ENCODE data around the gene ZIC1.

ZIC1 gene

DNA sequence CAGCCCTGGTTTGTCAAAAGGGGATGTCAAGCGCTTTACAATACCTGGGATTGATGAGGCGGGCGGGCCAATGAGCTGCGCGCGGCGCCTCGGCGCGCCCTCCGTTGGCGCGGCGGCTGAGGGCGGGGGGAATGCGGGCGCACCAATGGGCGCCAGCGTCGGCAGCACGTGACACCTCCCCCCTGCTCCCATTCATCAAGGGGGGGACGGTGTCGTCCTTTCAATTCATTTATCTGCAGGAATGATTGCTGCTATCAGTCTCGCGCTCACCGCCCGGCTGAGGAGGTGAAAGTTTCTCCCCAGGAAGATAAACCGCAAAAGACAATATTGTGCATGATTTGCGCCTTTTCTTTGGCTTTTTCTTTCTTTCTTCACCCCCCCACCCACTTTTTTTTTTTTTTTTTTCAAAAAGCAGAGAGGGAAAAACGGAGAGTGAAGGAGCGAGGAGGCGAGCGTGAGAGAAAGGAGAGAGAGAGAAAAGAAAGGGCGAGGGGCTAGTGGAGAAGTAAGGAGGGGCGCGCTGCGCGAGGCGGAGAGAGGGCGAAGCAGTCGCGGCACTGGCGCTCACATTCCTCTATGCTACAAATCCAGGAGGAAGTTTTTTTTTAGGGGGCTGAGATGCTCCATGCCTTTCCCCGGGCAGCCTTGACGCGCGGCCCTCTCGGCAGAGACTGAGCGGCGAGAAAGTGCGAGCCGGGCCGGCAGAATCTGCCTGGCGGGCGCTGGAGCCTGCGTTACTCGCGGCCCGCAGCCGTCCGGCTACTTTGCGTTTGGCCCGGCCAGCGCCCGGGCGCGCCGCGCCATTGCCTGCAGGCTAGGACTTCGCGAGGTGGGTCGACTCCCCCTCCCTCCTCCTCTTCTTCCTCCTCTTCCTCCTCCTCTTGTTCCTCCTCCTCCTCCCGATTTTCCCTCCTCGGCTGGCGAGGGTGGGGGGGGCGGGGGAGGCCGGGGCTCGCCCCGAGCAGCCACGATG, at the start of gene ZIC1:
Gene ZIC1 (plus strand): TSS at position 223 of the 973 bp plus-strand sequence. CDS start 748 bp downstream, at position 971.
- no peak for DNase-seq

DNA sequence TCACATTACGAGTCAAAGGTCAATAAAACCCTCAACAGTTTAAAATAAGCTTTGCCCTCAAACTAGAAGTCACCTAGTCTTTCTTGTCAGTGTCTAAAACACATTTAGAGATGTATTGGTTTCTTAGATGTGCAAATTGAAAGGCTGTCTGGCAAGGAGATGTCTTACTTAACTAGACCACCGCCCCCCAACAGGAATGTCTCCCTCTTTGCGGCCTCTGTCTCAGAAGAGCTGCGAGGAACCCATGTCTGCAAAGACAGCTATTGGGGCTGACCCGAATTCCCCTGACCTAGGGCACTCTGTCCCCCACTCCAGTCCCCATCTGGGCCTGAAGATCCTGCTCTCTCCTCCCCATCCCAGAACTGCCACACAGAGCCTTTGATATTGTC, 49.1 kb upstream of the ZIC1 start:
- DNase-seq: no peak

DNA sequence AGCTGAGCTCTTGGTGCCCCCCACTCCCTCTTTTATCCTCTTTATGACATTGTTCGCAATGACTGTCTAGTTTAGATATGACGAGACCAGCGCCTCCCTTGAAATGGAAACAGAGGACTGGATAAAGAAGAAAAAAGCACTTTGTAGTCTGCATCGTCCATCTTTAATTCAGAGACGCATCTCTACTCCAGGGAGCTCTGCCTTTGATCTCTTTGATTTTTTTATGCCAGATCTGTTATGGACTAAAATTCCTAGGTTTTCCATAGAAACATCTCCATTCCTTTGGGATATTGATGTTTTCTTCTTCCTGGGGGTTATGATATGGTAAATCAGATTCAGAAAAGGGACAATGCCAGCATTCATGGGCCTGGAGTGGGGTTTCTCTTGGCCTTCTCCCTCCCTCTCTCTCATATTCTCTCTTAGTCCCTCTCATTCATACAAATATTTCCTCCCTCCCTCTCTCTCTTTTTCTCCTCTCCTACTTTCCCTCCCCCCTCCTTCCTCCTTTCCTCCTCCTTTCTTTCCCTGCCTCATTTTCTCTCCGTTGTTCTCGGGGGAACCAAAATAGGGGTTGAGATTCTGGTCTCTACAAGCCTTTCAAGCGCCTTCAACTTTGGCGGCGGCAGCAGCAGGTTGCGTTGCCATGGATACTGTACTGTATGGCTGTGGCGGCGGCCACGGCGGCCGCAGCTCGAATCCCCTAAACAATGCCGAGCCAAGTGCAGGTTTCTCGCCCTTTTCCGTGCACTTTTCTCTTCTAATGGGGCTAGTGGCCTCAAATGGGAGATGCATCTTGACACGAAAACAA, 48.3 kb upstream of the ZIC1 start:
- no peak for DNase-seq

- no peak for DNase-seq
Measured at GRCh38 chr3:147361454-147362420, 47.4 kb upstream of the ZIC1 start.

DNA sequence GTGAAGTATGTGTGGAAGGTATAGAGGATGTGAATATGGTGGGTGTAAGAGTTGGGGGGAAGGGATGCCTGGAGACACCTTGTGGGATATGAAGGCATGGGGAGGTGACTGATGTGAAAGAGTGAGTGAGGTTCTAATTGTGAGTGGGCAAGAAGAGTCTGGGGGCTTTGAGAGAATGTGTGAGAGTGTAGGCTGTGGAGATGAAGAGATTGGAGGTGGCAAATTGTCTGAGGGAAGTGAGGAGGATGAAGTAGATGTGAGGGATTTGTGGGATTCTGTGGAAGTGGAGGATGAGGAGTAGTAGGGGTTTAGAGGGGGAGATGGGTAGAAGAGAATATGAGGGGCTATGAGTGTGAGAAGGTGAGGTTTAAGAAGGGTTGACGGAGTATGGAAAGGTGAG, 44.4 kb upstream of the ZIC1 start:
- DNase-seq: no peak

DNA sequence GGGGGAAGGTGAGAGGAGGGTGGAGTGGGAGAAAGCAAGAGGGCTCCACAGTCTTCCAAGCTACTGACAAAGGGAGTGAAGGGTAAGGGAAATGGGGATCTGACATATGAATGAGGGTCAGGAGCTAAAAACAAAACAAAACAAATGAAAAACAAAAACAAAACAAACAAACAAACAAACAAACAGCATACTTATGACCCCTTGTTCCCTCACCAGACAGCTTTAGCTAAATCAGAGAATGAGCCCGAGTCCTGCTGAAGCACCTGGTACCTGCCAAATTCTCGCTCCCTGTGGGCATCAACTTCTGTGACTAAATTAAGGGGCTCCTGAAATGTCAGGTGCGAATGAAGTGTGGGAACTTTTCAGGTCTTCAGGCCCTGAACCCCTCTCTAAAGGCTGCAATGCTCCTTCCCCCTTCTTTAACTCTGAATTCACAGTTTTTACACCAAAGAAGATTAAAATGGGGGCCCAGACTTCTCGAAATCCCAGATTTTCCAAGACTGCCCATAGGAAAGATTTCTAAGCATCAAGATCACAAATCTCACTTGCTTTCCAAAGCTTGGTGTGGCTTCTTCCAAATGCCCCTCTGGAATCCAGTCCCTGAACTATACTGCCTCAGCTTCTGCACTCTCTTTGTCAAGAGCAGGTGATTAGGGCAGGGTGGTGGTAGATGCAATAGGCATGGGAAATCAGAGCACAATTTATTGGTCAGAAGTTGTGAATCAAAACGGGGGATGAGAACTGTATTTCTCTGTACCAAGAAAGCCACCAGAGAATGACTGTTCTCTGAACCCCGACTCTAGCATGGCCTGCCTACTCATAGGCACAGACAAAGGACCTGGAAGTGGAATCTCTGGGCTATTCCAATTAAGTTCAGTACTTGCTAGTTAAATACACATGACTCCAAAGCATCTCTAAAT, 43.7 kb upstream of the ZIC1 start:
- DNase-seq: no peak

DNA sequence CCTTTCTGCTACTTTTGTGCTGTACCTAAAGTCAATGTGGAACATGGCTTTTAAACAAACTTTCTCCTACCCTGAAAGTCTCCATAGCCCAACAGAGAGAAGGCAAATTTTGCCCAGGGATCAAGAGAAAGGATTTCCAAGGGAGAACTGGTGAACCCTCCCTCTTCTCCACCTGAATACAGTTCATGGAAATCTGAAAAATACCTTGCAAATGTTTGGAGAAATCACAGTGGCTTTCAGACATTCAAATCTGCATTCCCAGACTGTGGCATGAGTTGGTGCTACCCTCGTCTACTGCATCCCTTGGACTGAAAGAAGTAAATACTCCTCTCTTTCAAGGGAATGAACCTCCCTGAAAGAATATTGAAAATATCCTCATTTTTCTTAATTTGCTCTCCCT, 41.5 kb upstream of the ZIC1 start:
- DNase-seq: no peak

DNA sequence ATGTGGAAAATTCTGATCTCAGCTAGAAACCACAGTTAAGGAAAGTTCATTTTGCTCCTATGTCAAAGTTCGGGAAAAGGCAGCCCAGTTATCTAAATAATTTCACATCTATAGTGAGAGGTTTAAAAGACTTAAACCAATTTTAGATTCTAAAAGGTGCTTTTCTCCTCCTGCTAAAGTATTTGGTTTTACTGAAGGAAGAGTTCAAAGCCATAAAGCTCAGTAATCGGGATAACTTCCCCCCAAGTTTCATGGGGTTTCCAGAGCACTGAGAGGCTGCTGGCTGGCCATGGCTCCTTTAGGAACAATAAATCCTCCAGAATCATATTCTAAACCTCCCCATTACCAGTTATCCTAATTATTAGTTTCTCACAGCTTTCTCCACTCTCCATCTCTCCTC, 41.0 kb upstream of the ZIC1 start:
- no peak for DNase-seq

DNA sequence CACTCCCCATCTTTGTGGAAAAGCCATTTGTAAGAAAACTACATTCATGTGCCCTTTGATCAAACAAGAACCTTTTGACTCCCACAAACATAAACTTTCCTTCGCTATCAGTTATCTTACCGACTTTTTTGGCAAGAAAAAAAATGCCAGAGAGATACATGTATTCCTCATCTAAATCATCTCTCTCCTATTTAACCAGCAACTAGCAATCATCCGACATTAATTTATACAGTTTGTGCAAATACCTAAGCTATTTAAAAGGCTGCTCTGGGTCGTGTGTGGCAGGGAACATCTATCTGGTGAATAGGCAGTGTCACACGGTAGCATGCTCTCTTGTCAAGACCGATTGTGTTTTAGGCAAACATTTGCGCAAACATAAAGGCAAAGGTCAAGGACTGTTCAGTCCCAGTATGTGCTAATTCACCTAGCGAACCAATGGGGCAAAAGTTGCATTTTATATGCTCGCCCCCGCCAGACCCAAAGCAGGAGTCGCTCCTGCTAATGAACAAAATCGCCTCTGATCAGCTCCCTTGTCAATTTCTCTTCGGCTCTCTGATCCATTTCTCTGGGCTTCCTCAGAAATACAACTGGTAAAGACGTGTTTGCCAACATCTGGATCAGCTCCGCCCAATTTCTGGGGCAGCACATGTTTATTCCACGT, 40.5 kb upstream of the ZIC1 start:
- DNase-seq: no peak

GRCh38 chr3:147369231-147369630, 39.9 kb upstream of the ZIC1 start:
- DNase-seq: no peak

DNA sequence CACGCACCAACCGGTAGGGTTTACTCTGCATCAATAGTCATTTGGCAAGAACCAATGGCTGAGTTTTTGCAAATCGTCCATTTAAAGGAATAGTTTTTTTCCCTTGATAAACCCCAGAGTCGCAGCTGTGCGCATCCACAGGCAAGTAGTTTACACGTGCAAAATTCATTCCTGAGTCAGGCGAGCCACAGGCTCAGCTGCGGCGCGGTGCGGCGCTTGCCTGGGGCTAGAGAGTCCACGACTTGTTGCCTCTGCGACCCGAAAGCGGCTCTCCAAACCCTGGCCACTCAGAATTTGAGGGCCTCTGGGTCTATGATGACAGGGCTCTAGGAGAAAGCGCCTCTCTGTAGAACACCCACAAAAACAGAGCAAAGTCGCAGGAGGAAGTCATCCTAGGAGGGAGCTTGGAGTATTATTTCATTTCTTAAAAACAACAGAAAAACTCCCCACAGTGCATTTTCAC, 39.5 kb upstream of the ZIC1 start:
- no peak for DNase-seq

GRCh38 chr3:147370349-147370748, 38.8 kb upstream of the ZIC1 start:
- DNase-seq: no peak

DNA sequence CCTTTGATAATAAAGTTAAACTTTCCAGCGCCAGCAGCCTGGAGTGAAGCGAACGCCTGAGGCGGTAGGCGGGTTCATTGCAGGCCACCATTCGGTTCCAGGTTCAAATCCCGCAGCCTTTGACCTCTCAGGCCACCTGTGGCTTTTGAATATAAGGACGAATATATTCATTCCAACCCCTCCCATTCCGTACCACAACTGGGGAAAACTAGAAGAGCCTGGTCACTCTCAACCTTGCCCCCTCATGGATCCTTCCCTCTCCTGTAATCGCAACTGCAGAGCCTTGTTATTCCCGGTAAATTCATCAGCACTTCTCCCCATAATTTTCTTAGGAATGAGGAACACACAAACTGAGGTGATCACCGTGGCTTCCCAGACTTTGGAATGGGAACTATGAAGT, 38.0 kb upstream of the ZIC1 start:
- no peak for DNase-seq

DNA sequence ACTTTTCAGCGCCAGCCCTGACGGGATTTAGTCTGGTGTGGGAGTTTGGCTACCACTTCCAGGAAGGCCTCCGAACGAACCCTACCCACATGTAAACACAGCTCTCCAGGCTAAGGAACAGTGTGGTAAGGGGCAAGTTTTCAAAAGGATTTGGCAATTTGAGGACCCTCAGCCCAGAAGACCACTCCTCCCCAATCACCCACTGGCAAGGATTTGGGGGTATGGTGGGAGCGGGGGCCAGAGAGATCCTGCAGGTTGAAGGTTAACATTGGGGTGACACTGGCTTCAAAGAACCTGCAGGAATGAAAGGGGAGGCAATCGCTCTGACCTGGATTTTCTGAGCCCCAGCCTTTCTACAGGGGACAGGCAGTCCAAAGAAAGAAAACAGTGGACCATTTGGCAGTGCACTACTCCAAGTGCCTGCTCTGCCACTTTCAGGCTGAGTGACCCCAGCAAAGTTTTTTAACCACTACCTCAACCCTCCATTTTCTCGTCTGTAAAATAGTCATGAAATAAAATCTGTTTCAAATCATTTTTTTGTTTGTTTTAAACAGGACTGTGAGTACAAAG, 37.3 kb upstream of the ZIC1 start:
- no peak for DNase-seq

GRCh38 chr3:147372525-147373027, 36.6 kb upstream of the ZIC1 start:
- DNase-seq: no peak

DNA sequence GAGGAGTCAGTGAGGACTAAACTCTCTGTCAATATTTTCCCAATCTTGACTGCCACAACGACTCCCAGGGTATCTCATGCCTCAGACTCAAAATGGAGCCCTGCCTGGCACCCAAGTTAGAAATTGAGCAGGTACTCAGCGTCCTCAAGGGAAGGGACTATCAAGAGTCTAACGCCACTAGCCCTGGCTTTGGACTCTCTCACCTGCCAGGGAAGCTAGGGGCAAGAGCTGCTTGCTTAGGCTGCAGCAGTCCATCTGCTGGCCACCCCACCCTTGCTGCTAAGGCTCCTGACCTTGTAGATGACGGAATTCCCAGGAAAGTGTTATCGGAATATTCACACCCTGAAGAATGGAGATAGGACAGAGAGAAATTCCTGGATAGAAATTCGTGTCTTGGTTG, 35.9 kb upstream of the ZIC1 start:
- no peak for DNase-seq

DNA sequence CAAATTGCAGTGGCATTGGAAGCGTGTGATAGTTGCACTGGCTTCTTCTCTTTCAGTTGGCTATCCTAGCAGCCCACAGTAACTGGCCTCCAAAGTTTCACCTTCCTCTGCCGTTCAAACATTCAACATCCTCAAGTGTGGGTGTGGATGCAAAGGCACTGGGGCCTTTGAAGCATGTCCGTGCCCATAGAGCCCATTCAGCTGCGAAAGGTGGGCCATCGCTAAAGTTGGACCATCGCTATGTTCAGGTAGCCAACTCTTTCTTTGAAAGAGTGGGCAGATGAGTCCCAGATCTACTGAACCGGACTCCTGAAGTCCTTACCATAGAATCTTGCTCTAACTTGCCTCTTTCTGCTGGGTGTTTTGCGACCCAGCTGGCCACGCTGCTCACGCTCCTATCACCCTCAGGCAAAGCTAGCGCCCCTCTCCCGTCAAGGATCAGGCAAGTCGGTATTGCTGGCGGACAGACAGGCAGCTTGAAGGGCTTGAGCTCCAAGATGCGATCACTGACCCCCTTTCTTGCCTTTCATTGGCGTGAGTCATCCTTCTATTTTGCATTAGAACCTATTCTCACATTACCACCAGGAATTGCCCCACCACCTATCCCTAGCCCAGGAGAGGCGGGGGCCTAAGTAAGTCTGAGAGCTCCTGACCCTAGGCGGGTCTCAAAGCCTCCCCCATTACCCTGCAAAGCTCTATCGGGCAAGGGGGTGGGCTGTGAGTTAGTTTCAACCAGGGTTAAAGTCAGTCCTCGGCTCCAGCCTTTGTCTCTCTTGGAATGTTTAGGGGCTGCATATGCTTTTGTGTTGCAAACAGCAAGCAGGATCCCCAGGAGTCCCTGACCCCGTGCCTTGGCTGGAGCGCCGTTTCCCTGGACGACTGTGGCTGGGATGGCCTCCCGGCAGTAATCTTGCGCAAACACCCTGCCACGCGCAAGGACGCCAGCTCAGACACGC, 31.5 kb upstream of the ZIC1 start:
- DNase-seq: no peak

GRCh38 chr3:147379651-147380050, 29.5 kb upstream of the ZIC1 start:
- DNase-seq: no peak

GRCh38 chr3:147380387-147380951, 28.7 kb upstream of the ZIC1 start:
- no peak for DNase-seq

All from NCI-H2081 treated with DMSO at 0.1 percent for 48 hours (cell line).